ENCODE data around the gene ADARB2.

ADARB2 gene

DNA sequence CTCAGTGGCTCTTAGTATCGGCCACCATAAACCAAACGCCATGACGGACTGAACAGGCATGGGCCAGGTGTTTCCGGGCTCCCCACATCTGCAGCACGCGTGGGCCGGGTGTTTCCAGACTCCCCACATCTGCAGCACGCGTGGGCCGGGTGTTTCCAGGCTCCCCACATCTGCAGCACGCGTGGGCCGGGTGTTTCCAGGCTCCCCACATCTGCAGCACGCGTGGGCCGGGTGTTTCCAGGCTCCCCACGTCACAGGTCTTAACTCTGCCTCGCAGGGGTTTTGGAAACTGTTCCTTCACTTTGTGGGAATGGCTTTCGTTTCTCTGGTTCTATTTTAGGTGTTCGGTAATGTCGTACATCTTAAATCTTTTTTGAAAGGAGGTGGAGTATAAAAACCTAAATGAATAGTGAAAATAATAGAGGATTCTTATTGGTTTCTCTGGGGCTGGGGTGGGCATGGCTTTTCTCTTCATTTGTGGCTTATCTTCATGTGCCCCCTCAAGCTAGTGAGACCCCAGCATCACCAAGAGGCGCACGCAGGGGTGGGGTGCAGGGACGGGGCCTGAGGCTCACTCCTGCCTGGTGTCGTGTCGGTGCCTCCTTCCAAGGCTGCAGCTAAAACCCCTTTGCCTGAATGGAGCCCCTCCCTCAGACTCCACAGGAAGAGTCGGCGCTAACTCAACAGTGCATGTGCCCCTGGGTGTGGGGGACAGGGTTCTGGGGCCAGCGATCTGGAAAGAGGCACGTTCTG, 554.9 kb downstream of the ADARB2 start:
- Histone ChIP-seq H3K4me1 (ENCODE audit: control insufficient read depth in 1 of 2, insufficient read depth in 1 of 2, low read depth in 1 of 2, low read length in 1 of 2) (no peaks in the 10 kb centered on the region), H3K27ac (no peak overlapping the region), H3K36me3 (no peaks in the 10 kb centered on the region), H3K27me3 (peaks cover 5% of the 10 kb centered on the region), H3K9me3 (no peaks in the 10 kb centered on the region), H3K4me3 (ENCODE audit: low read depth in 1 of 2, low read length in 1 of 2) (no peak overlapping the region)
- TF ChIP-seq, protein P1, sequence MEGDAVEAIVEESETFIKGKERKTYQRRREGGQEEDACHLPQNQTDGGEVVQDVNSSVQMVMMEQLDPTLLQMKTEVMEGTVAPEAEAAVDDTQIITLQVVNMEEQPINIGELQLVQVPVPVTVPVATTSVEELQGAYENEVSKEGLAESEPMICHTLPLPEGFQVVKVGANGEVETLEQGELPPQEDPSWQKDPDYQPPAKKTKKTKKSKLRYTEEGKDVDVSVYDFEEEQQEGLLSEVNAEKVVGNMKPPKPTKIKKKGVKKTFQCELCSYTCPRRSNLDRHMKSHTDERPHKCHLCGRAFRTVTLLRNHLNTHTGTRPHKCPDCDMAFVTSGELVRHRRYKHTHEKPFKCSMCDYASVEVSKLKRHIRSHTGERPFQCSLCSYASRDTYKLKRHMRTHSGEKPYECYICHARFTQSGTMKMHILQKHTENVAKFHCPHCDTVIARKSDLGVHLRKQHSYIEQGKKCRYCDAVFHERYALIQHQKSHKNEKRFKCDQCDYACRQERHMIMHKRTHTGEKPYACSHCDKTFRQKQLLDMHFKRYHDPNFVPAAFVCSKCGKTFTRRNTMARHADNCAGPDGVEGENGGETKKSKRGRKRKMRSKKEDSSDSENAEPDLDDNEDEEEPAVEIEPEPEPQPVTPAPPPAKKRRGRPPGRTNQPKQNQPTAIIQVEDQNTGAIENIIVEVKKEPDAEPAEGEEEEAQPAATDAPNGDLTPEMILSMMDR (IDR thresholded peaks at IDR 0.05), result no peak

DNA sequence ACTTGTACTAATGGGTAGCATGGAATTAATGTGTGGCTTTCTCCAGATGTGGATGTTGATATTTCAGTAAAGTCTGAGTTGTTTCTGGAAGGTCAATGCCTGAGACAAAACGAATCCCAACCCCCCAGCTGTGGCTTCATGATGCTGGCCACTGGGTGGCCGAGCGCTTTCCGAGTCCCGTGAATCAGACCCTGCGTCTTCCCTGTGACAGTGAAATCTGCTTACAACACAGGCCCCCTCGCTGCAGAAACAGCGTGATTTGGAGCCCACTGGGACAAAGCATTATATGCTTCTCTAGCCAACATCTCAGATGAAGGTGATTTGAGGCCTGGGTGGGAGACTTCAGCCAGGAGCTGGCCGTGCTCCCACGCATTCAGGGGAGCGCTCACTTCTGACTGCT, 556.5 kb downstream of the ADARB2 start:
- Histone ChIP-seq H3K4me3 (ENCODE audit: low read depth in 1 of 2, low read length in 1 of 2) (no peak overlapping the region), H3K27ac (no peak overlapping the region), H3K27me3 (peaks cover 5% of the 10 kb centered on the region), H3K36me3 (no peaks in the 10 kb centered on the region), H3K9me3 (no peaks in the 10 kb centered on the region), H3K4me1 (ENCODE audit: control insufficient read depth in 1 of 2, insufficient read depth in 1 of 2, low read depth in 1 of 2, low read length in 1 of 2) (no peaks in the 10 kb centered on the region)
- TF ChIP-seq, protein P1 (IDR thresholded peaks at IDR 0.05), result no peak

DNA sequence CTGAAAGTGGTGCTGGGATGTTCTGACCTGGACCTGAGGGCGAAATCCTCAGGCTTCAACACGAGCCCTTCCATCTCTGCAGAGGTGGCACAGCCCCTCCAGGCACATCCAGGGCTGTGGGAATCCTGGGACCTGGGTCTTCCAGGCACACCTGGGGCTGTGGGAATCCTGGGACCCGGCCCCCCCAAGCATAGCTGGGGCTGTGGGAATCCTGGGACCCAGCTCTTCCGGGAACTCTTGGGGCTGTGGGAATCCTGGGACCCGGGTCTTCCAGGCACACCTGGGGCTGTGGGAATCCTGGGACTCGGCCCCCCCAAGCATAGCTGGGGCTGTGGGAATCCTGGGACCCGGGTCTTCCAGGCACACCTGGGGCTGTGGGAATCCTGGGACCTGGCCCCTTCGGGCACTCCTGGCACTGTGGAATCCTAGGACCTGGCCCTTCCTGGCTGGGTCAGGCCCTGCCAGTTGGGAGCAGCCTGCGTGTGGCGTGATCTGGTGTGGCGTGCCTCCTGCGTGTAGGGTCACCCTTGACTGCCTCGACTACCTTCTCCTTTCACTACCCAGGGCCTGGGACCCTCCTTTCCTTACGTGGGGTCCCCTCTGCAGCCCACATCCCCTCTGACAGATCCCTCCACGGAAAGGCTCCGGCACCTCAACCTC, 557.1 kb downstream of the ADARB2 start:
- H3K36me3 ChIP-seq, result no peaks in the 10 kb centered on the region
- H3K9me3 ChIP-seq, result no peaks in the 10 kb centered on the region
- peaks cover 5% of the 10 kb centered on the region for H3K27me3 ChIP-seq
- no peak overlapping the region for H3K4me3 ChIP-seq (ENCODE audit: low read depth in 1 of 2, low read length in 1 of 2)
- TF ChIP-seq, protein P1 (IDR thresholded peaks at IDR 0.05), result no peak
- no peaks in the 10 kb centered on the region for H3K4me1 ChIP-seq (ENCODE audit: control insufficient read depth in 1 of 2, insufficient read depth in 1 of 2, low read depth in 1 of 2, low read length in 1 of 2)
- H3K27ac ChIP-seq, result no peak overlapping the region

DNA sequence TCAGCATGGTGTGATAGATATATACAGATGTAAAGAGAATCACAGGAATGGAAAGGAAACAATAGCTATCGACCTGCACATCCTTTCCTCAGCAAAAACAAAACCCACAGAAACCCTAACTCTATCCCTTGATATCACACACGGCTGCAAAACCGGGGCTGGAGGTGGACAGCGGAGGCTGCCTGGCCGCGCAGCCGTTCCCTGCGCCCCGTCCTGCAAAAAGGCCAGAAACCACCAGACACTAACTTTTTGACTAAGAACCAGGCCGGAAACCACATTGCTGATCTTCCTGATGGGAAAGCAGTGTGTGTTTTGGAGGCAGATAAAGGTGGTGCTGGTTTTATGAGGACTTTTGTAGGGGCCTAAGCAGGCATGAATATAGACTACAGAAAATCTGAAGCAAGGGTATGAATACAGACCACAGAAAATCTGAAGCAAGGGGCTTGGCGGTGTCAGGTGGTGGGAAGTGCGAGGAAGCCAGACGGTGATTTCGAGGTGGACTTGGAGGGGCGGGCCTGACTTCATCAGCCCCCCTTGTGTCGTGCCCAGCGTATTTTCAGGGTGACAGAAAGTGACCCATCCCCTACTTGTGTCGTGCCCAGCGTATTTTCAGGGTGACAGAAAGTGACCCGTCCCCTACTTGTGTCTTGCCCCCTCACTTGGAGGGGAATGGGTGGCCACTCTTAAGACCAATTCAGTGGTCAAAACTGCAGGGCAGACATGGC, 557.8 kb downstream of the ADARB2 start:
- no peak overlapping the region for H3K4me3 ChIP-seq (ENCODE audit: low read depth in 1 of 2, low read length in 1 of 2)
- peaks cover 5% of the 10 kb centered on the region for H3K27me3 ChIP-seq
- no peaks in the 10 kb centered on the region for H3K36me3 ChIP-seq
- no peak overlapping the region for H3K27ac ChIP-seq
- H3K9me3 ChIP-seq, result no peaks in the 10 kb centered on the region
- no peaks in the 10 kb centered on the region for H3K4me1 ChIP-seq (ENCODE audit: control insufficient read depth in 1 of 2, insufficient read depth in 1 of 2, low read depth in 1 of 2, low read length in 1 of 2)
- TF ChIP-seq, protein P1 (IDR thresholded peaks at IDR 0.05), result no peak

DNA sequence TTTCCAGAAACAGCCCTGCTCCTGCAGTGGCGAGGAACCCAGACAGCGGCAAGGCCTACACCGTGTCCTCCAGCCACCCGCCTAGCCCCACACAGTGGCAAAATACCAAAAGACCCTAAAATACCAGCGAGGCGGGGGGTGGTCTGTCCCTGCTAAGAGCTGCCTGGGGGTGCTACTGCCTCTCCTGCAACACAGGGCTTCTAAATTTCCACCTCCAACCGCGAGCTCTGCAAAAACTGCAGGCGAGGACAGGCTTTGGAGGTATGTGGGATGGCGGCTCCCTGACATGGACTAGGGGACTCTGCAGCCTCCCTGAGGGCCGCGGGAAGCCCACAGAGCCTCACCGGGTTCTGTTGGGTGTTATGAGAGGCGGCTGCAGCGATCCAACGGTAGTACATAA, 558.8 kb downstream of the ADARB2 start:
- H3K4me3 ChIP-seq (ENCODE audit: low read depth in 1 of 2, low read length in 1 of 2), result no peak overlapping the region
- no peak overlapping the region for H3K27ac ChIP-seq
- H3K4me1 ChIP-seq (ENCODE audit: control insufficient read depth in 1 of 2, insufficient read depth in 1 of 2, low read depth in 1 of 2, low read length in 1 of 2), result no peaks in the 10 kb centered on the region
- no peaks in the 10 kb centered on the region for H3K9me3 ChIP-seq
- H3K27me3 ChIP-seq, result peaks cover 5% of the 10 kb centered on the region
- no peaks in the 10 kb centered on the region for H3K36me3 ChIP-seq
- TF ChIP-seq, protein P1 (IDR thresholded peaks at IDR 0.05), result no peak
